HG02973 (cell line): ENCODE results near the gene CASQ1.

Source experiments
- ATAC-seq: cut with Tn5 transposase; IDR thresholded peaks from one replicate; pipeline ENCODE4 v1.9.1; 2021; ENCODE audit warnings: moderate library complexity; ENCODE audit not compliant: unreplicated experiment

The CASQ1 gene

GRCh38 chr1:160189649-160190625 lies at the start of gene CASQ1:
TSS of gene CASQ1 (plus strand) at chr1:160190575. CDS start at chr1:160190752, 177 bp downstream.
- ATAC-seq: no peak

- no peak for ATAC-seq
Measured at GRCh38 chr1:160143695-160144094, 46.7 kb upstream of the CASQ1 start.

- ATAC-seq: no peak
Measured at GRCh38 chr1:160144921-160145320, 45.5 kb upstream of the CASQ1 start.

- ATAC-seq: no peak
Measured at GRCh38 chr1:160146107-160146506, 44.3 kb upstream of the CASQ1 start.

- no peak for ATAC-seq
Measured at GRCh38 chr1:160148121-160148520, 42.3 kb upstream of the CASQ1 start.

- no peak for ATAC-seq
Measured at GRCh38 chr1:160149233-160149632, 41.1 kb upstream of the CASQ1 start.

- ATAC-seq: no peak
Measured at GRCh38 chr1:160149716-160150115, 40.7 kb upstream of the CASQ1 start.

GRCh38 chr1:160151303-160151702 lies 39.1 kb upstream of the CASQ1 start, which contains the start of gene ATP1A4:
TSS of gene ATP1A4 (plus strand) at chr1:160151603. CDS start at chr1:160152041, 438 bp downstream.
- no peak for ATAC-seq

GRCh38 chr1:160154790-160155189 lies 35.6 kb upstream of the CASQ1 start:
- no peak for ATAC-seq

- ATAC-seq: no peak
Measured at GRCh38 chr1:160156361-160156760, 34.0 kb upstream of the CASQ1 start.

- ATAC-seq: no peak
Measured at GRCh38 chr1:160157174-160157573, 33.2 kb upstream of the CASQ1 start.

- no peak for ATAC-seq
Measured at GRCh38 chr1:160158031-160158430, 32.3 kb upstream of the CASQ1 start.

GRCh38 chr1:160158534-160158933 lies 31.8 kb upstream of the CASQ1 start:
- ATAC-seq: no peak

GRCh38 chr1:160159846-160160245 lies 30.5 kb upstream of the CASQ1 start:
- no peak for ATAC-seq

GRCh38 chr1:160161965-160162705 lies 28.2 kb upstream of the CASQ1 start:
- no peak for ATAC-seq

- ATAC-seq: no peak
Measured at GRCh38 chr1:160162931-160163330, 27.4 kb upstream of the CASQ1 start.

GRCh38 chr1:160163615-160164014 lies 26.8 kb upstream of the CASQ1 start:
- ATAC-seq: no peak

- ATAC-seq: no peak
Measured at GRCh38 chr1:160164121-160164520, 26.3 kb upstream of the CASQ1 start.

- ATAC-seq: no peak
Measured at GRCh38 chr1:160166166-160166868, 24.1 kb upstream of the CASQ1 start.

- no peak for ATAC-seq
Measured at GRCh38 chr1:160167056-160167455, 23.3 kb upstream of the CASQ1 start.

GRCh38 chr1:160167580-160167979 lies 22.8 kb upstream of the CASQ1 start:
- no peak for ATAC-seq
